Stimulated activated CD4-positive, alpha-beta T cell treated with anti-CD3 and anti-CD28 coated beads, TNF-alpha, amount 100 ng/mL, for 1 hour (primary cell): ENCODE data around the gene MS4A18.
"Not testable (repeated sequence)": the region's sequence is repeated elsewhere in the genome, so short reads cannot be mapped to it uniquely, and the experiment has no call there.

Source experiments
- DNase-seq, 3 donors: peaks; one replicate each; pipeline ENCODE4 v3.0.0-alpha.2; 2020; ENCODE audit warnings: low read depth in 3 of 3, low spot score in 1 of 3

The MS4A18 gene

GRCh38 chr11:60734279-60734678 is 9.8 kb downstream of the MS4A18 start:
- no peak for DNase-seq

GRCh38 chr11:60739114-60739513 is 14.6 kb downstream of the MS4A18 start:
- DNase-seq = no peak

- DNase-seq = no peak
Measured at GRCh38 chr11:60740573-60740972, 16.1 kb downstream of the MS4A18 start.

- DNase-seq = no peak
Measured at GRCh38 chr11:60741421-60741820, 16.9 kb downstream of the MS4A18 start.

GRCh38 chr11:60743058-60743457 is 18.5 kb downstream of the MS4A18 start:
- no peak for DNase-seq

- DNase-seq = no peak
Measured at GRCh38 chr11:60744114-60744513, 19.6 kb downstream of the MS4A18 start.

- DNase-seq = no peak
Measured at GRCh38 chr11:60747359-60747873, 22.9 kb downstream of the MS4A18 start.

- no peak for DNase-seq
Measured at GRCh38 chr11:60748225-60748624, 23.7 kb downstream of the MS4A18 start.

GRCh38 chr11:60748821-60749220 is 24.3 kb downstream of the MS4A18 start:
- DNase-seq = no peak

- DNase-seq = no peak
Measured at GRCh38 chr11:60750911-60751310, 26.4 kb downstream of the MS4A18 start.

GRCh38 chr11:60753309-60753708 is 28.8 kb downstream of the MS4A18 start:
- DNase-seq = no peak

GRCh38 chr11:60754887-60755286 is 30.4 kb downstream of the MS4A18 start:
- no peak for DNase-seq

- no peak for DNase-seq
Measured at GRCh38 chr11:60756307-60757032, 31.9 kb downstream of the MS4A18 start, which contains the start of gene MS4A15. TSS of gene MS4A15 (plus strand) at chr11:60756867. CDS start at chr11:60763734, 6,867 bp downstream.

GRCh38 chr11:60757231-60757800 is 32.8 kb downstream of the MS4A18 start:
- DNase-seq = no peak

GRCh38 chr11:60758671-60759070 is 34.2 kb downstream of the MS4A18 start:
- not testable (repeated sequence) for DNase-seq

GRCh38 chr11:60759438-60760225 is 35.1 kb downstream of the MS4A18 start:
- not testable (repeated sequence) for DNase-seq

- no peak for DNase-seq
Measured at GRCh38 chr11:60761436-60762190, 37.1 kb downstream of the MS4A18 start.

GRCh38 chr11:60762851-60763691 is 38.6 kb downstream of the MS4A18 start:
- DNase-seq = no peak

GRCh38 chr11:60763692-60764369 is 39.3 kb downstream of the MS4A18 start:
- DNase-seq = no peak

GRCh38 chr11:60764879-60765278 is 40.4 kb downstream of the MS4A18 start:
- DNase-seq = no peak
